Fibroblast of the aortic adventitia (primary cell): ENCODE results near the gene SEPTIN3. TPM values are rescaled to one million over a fixed set of nuclear protein-coding genes. Genes with fewer than 3 reads are reported as not detected.

Experiments used
- DNase-seq: peaks from one replicate; pipeline ENCODE4 v3.0.0-alpha.2; 2010; ENCODE audit warnings: low read depth
- H3K4me3 ChIP-seq: 2 replicates; pipeline ENCODE4 v1.5.1; 2011; ENCODE audit warnings: low read depth, mild to moderate bottlenecking, control low read depth, low read length, moderate library complexity
- total RNA-seq: library from RNA; depleted of rRNA; stranded (reverse); fragments of >200 nt; gene quantifications from 2 replicates; pipeline ENCODE4 v1.2.3, GENCODE V29; 2012; ENCODE audit warnings: low replicate concordance
- TF ChIP-seq, protein P1 (sequence below): IDR thresholded peaks from 2 replicates; pipeline ENCODE4 v1.5.1; 2011; ENCODE audit warnings: mild to moderate bottlenecking, low read length, control low read depth, inconsistent platforms; ENCODE audit not compliant: insufficient read depth

The SEPTIN3 gene
- total RNA-seq, 1 donor: not detected

DNA sequence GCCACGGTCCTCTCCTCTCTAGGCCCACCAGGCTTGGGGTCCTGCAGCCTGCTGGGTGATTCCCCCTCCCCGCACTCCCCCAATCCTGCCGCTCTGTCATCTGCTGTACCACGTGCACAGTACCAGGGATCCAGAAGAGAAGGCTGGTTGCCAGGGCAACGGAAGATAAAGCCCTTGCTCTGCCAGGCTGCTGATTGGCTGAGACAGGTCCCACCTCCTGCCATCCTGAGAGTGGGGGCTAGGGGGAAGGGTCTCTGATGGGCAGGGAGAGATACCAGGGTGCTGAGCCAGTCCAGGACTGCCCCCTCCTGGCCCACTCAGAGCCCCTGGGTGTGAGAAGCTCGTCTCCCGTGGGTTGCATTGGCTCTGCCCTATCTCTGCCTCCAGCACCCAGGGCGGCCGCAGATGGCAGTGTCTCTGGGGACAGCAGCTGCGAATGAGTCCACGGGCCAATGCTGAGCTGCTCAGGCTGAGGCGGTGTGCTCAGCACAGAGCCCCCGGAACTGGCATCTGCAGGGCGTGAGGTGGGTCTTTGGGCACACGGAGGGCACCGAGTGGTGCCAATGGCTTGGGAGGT lies 17.3 kb upstream of the SEPTIN3 start, which contains the start of gene SMIM45:
TSS of gene SMIM45 (plus strand) at position 253 of the 577 bp plus-strand sequence.
- TF ChIP-seq, protein P1, sequence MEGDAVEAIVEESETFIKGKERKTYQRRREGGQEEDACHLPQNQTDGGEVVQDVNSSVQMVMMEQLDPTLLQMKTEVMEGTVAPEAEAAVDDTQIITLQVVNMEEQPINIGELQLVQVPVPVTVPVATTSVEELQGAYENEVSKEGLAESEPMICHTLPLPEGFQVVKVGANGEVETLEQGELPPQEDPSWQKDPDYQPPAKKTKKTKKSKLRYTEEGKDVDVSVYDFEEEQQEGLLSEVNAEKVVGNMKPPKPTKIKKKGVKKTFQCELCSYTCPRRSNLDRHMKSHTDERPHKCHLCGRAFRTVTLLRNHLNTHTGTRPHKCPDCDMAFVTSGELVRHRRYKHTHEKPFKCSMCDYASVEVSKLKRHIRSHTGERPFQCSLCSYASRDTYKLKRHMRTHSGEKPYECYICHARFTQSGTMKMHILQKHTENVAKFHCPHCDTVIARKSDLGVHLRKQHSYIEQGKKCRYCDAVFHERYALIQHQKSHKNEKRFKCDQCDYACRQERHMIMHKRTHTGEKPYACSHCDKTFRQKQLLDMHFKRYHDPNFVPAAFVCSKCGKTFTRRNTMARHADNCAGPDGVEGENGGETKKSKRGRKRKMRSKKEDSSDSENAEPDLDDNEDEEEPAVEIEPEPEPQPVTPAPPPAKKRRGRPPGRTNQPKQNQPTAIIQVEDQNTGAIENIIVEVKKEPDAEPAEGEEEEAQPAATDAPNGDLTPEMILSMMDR: no peak
- DNase-seq: no peak
- H3K4me3 ChIP-seq: no peak within 1 kb of the TSS

DNA sequence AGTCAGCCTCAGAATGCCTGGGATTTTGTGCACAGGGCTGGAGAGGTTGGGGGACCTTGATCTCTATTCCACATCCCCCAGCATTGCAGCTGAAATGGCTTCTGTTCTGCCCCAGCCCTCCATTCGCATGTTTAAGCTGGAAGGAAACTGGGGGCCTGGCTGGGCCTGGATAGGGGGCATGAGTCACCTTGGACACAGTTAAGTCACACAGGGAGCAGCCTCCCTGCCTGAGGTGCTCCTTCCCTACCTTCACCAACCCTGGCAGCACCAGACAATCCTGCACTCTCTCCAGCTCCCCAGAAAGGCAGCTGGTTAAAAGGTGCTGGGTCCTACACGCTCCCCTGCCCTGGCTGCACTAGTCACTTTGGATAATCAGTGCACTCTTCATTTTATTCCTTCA lies 16.5 kb upstream of the SEPTIN3 start:
- TF ChIP-seq, protein P1: no peak
- no peak for DNase-seq
- H3K4me3 ChIP-seq: no peak overlapping the region

DNA sequence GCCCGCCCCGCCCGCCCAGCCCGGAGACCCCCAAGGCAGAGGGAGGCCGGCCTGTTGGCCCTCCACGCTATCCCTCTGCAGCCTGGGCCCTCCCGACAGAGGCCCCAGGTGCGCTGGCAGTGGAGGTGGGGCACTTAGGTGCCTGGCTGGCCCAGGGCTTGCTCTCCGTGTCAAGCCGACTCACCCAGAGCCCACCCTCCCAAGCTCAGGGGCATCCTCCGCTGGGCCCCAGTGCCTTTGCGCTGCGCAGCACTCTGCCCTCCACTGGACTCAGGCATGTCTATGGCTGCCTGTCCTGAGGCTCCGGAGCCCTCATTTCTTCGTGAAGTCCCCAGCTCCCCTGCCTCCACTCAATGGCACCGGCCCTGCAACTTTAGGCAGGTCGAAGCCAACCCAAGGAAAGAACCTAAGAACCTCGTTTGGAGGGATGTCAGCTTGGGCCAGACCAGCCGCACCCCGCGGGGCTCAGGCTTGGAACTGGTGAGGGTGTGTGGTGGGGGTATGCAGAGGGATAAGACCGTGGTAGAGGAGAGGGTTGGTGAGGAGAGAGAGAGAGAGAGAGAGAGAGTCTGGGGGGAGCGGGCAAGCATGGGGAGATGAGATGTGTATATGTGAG lies 11.2 kb upstream of the SEPTIN3 start:
- DNase-seq: no peak
- no peak overlapping the region for H3K4me3 ChIP-seq
- TF ChIP-seq, protein P1: no peak

DNA sequence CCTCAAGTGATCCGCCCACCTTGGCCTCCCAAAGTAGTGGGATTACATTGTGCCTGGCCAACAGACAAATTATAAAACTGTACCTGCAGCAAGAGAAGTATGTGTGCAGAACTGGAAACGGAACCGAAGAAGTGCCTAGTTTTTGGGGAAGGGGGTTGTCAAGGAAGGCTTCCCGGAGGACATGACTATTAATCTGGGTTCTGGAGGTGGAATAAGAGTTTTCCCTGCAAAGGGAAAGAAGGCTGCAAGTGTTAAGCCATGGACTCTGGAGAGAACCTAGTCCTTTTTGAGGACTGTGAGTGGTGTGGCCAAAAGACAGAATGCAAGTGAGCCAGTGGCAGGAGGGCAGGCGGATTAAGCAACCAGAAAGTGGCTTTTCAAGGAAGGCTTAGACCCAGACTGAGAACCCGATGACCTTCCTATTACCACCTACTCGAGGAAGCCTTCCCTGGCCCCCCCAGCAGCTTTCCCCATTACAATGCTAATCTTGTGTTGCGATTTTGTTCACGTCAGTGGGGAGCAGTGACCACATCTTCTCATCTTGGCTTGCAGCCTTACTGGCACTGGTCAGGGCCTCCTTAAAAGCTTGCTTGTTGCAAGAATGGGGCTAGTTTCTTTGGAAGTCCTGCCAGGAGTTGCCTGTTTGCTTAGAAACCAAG lies 5.7 kb upstream of the SEPTIN3 start:
- TF ChIP-seq, protein P1: no peak
- peak; percentile 88 for DNase-seq
- H3K4me3 ChIP-seq: no peak overlapping the region

DNA sequence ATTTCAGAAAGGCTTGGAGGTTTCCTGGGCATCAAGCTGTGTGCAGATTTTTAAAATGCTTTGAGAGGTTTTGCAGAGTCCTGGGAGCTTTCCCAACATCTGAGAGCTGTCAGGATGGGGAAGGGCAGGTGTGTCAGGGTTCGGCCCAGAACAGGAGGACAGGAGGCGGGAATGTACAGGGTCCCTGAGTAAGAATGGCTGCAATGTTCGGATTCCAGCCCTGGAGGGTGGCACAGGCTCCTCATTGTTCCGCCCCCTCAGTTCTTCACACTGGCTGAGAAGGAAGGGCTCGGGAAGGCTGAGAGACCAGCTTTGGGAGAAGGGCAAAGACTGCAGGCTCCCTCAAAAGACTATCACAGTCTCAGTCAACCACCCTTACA lies 5.1 kb upstream of the SEPTIN3 start:
- TF ChIP-seq, protein P1: no peak
- DNase-seq: no peak
- H3K4me3 ChIP-seq: no peak overlapping the region

DNA sequence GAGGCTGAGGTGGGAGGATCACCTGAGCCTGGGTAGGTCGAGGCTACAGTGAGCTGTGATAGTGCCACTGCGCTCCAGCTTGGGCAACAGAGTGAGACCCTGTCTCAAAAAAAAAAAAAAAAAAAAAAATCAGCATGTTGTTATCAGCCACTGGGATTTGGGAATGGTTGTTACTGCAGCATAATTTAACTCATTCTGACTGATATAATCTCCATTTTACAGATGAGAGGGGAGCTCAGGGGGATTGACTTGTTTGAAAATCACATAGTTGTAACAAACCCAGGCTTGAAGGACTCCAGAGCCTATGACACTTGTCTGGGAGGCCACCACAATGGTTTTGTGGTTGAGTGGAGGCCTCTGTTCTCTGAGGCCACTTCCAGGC lies 3.0 kb upstream of the SEPTIN3 start:
- no peak for DNase-seq
- no peak overlapping the region for H3K4me3 ChIP-seq
- TF ChIP-seq, protein P1: no peak
